ENCODE results near the gene TSSK3.

GRCh38 chr1:32321712-32322291 lies 40.5 kb upstream of the TSSK3 start:
- TF ChIP-seq CTCF (IDR thresholded peaks at IDR 0.05 in 4 of 5, conservative IDR thresholded peaks at IDR 0.05 in 1 of 5), result no peak
- TF ChIP-seq POLR2A (IDR thresholded peaks at IDR 0.05), result no peak

Measured in gastrocnemius medialis (tissue), 4 donors.